ENCODE data around the gene ARHGAP6.
"Not testable (repeated sequence)": the region's sequence is repeated elsewhere in the genome, so short reads cannot be mapped to it uniquely, and the experiment has no call there.

- not testable (repeated sequence) for TF ChIP-seq CTCF, POLR2A (IDR thresholded peaks at IDR 0.05)
These were observed 304.1 kb downstream of the ARHGAP6 start for GRCh38 chrX:11361666-11362065.

Data from thyroid gland (tissue), 4 donors.